NCI-H187 treated with DMSO at 0.1 percent for 48 hours (cell line): Measurements from ENCODE around the gene LORICRIN.
A peak's percentile ranks its signal among the peaks of the same experiment; 100 is the strongest.
"Not testable (repeated sequence)": the region's sequence is repeated elsewhere in the genome, so short reads cannot be mapped to it uniquely, and the experiment has no call there.

Experiments used
- DNase-seq: peaks from one replicate; lab custom pipeline; 2025; lab: John Stamatoyannopoulos, UW

Gene LORICRIN, protein sequence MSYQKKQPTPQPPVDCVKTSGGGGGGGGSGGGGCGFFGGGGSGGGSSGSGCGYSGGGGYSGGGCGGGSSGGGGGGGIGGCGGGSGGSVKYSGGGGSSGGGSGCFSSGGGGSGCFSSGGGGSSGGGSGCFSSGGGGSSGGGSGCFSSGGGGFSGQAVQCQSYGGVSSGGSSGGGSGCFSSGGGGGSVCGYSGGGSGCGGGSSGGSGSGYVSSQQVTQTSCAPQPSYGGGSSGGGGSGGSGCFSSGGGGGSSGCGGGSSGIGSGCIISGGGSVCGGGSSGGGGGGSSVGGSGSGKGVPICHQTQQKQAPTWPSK

DNA sequence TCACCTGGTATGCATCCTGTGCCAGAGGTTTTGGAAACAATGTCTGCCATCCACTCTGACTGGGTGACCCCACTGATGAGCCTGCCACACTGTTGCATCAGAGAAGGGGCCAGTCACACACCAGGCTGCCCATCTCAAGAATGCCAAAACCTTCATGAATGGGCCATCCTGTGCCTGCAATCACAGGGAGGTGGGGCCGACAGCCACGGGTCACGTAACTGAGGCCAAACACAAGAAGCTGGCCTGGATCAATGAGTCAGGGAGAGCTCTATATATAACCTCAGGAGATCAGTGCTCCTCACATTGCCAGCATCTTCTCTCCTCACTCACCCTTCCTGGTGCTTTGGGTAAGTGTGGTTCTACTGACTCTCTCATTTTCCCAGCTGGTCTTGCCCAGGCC, at the start of gene LORICRIN:
Gene LORICRIN (plus strand): TSS at position 301 of the 400 bp plus-strand sequence. CDS start 1,263 bp downstream, outside the sequence.
- no peak for DNase-seq

DNA sequence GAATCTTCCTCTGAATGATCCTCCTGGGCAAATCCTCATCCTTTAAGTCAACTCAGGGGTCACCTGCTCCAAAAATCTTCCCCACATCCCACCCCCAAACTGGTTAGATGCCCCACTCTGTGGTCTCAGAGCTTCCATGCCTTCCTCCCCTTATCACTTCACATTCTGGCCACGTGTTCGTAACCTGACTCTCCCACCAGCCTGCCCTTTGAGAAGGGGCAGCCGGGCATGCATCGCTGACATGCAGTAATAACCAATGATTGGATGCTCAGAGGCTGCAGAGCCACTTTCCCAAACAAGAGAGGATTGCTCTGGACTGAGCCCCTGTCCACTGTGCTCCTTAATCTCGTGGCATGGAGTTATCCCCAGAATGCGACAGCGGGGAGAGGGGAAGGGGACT, 49.3 kb upstream of the LORICRIN start:
- DNase-seq = no peak

DNA sequence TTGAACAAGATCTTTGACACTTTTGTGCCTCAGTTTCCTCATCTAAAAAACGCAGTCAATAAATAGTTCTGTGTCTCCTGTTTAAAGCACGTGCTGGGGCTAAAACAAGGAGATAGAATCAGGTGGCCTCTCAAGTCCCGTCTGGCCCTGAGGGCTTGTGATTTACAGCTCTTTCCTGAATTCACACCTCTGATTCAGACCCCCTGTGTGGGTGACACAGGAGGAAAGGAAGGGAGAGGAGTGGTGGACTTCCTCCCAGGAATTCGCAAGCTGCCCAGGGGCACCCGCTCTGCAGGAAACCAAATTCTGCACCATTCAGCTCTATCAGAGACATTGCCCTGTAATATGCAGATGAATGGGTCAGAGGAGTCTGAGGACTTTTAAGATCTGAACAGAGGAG, 47.3 kb upstream of the LORICRIN start:
- no peak for DNase-seq

DNA sequence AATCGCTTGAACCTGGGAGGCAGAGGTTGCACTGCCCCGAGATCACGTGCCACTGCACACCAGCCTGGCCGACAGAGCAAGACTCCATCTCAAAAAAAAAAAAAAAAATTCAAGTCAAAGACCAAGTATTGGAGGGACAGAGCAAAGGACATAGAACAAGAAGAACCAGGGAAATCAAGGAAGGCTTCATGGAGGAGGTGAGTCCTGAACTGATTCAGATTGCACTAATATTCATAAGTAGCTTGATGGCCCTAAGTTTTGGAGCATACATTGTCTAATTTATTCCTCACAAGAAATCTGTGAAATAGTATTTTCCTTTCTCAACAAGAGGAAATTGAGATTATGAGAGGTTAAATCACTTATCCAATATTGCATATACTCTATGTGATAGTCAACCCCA, 46.0 kb upstream of the LORICRIN start:
- DNase-seq = no peak

DNA sequence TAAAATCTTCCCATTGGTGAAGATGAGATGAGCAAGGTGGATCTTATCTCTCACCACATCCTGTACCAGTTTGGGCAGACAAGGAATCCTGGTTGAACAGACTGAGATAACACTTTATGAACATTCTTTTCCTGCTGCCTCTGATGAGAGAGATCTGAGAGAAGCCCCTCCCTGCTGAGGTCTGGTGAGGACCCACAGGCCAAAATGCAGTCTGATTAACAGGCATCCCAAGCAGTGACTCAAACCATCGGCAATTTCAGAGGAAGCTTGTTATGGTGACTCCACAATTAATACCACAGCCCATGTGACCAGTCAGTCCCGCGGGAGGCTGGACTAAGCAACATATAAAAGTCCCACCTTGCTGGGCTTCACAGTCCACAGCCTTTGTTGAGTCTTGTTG, 42.3 kb upstream of the LORICRIN start, which contains the start of gene PRR9:
Gene PRR9 (plus strand): TSS at position 373 of the 400 bp plus-strand sequence. CDS start 561 bp downstream, outside the sequence.
- DNase-seq = no peak

DNA sequence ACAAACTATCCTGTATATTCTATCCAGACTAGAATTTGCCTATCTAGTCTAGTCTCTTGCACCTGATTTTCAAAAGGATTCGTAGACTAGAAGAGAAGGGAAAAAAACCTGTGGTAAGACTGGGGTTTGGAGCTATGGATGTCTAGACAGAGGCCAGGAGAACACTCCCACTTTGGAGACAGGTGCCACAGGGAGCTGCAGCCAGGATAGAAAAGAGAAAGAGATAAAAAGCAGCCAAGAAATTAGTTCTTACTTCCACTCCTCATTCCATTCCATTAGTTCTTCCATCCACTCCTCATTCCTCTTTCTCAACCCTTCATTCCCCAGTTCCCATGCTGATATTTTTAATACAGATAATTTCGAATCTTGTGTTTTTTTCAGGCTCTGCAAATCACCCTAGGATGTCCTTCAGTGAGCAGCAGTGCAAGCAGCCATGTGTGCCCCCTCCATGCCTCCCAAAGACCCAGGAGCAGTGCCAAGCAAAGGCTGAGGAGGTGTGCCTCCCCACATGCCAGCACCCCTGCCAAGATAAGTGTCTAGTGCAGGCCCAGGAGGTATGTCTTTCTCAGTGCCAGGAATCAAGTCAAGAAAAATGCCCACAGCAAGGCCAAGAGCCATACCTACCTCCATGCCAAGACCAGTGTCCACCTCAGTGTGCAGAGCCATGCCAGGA, 41.6 kb upstream of the LORICRIN start:
- DNase-seq = no peak

DNA sequence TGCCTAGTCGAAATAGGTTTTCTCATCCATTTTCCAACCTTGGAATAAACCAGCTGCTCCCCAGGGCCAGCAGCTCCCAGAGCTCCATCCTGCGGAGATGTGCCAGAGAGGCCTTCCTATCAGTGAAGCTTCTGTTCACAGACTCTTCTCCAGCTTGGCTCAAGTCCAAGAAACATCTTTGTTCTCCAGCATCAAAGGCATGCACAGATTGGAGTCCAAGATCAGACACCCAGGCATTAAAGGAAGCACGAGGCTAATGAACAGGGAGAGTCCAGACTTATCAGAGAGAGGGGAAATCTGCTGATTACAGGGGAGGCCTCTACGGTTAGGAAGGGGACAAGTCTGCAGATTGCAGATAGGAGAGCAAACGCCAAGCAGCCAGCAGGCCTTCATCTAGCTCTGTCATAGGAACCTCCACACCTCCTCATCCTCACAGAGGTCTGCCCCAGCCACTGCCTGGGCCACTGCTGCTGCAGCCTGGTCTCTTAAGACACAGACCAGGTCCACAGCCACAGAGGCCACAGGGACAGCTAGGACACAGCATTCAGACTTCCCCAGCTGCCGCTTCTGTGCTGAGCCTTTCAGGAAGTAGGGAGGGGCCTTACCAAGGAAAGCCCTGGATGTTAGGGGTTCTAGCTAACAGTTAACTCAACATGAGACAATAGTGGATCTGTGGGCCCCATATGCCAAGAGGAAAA, 38.7 kb upstream of the LORICRIN start:
- DNase-seq = no peak

DNA sequence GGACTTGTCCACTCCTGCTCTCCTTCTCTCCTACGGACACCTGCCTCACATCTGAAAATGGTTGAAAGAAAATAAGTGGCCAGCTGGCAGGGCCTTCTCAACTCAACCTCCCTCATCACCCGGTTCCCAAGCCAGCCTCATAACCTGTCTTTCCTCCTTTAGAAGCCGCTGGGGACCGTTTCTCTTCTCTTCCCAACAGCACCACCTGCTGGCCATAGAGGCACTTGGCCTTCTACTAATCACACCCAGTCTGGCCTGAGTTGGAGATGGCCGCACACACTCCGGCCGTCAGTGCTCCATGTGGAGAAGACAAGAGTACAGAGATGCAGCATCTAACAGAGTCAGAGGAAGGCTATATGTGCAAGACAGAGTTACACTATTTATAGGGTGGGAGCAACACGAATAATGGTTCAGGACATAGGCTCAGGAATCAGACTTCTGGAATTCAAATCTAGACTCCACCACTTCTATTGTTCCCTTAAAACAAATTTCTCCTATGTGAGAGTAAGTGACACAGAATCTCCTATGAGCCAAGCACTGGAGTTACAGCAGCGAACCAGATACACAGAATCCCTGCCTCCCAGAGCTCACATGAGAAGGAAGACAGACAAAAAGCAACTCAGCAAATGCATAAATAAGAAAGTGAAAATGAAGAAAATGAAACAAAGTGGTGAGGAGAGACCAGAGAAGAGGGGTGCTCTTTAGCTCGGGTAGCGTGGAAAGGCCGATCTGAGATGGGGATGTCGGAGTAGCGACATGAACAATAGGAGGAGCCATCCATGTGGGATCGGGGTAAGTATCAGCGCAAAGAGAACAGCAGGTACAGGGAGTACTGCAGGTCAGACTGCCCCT, 36.2 kb upstream of the LORICRIN start:
- DNase-seq = peak; percentile 63

DNA sequence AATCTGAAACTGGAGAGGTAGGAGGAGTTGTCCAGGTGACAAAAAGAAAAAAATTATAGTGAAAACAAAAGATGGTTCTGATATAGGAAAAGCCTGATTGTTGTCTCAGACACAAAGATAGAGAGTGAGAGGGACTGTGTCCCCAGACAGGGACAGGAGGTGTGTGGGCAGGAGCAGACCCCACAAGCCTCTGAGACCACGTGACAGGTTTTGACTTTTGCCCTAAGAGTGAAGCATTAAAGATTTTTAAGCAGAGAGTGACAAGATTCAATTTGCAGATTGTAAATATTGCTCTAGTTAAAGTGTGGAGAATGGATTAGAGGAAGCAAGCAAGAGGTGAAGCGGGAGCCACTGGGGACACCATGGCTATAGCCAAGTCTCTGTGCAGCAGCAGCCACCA, 31.7 kb upstream of the LORICRIN start:
- DNase-seq = no peak

DNA sequence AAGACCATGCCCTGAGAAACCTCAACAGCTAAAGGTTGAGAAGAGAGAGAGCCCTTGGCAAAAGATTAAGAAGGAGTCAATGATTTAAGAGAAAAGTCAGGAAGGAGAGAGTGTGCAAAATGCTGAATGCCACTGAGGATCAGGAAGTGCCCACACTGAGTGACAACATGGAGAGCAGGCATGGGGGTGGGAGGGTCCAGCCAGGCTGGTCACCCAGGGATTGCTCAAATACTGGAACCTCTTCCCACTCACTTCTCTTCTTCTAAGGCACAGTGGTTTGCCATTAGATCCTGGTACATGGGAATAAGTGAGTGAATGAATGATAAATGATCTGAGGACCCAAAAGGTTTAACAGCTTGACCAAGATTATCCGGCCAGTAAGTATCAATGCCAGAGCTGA, 31.0 kb upstream of the LORICRIN start:
- DNase-seq = no peak

DNA sequence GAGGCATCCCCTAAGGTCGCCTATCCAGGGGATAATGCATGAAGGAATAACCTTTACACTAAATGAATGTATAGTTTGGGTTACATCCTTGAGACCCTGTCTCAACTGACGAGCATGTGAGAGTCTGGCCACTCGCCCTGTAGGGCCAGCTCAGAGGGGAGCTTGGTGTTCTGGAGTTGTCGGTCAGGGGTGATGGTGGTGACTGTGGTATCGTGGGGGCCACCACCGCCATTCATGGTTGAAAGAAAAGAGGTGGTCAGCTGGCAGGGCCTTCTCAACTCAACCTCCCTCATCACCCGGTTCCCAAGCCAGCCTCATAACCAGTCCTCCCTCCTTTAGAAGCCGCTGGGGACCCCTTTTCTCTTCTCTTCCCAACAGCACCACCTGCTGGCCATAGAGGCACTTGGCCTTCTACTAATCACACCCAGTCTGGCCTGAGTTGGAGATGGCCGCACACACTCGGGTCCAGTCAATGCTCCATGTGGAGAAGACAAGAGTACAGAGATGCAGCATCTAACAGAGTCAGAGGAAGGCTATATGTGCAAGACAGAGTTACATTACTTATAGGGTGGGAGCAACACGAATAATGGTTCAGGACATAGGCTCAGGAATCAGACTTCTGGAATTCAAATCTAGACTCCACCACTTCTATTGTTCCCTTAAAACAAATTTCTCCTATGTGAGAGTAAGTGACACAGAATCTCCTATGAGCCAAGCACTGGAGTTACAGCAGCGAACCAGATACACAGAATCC, 30.2 kb upstream of the LORICRIN start:
- not testable (repeated sequence) for DNase-seq

DNA sequence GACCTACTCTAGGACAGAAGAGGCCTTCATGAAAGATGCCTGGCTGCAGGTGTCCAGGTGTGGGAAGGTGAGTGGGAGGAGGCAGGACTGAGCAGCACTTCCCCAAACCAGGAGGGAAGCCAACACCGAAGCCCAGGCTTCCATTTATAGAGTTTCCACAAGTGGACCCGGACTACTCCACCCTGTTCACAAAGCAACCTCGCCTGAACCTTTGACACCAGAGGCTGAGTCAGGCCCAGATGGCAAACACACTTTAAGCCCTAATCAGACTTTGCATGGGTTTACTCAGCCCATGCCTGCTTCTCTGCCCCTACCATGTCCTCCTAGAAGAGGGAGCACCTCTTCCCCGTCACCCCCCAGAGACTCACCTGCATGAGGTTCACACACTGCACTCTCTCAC, 28.1 kb upstream of the LORICRIN start:
- DNase-seq = no peak

DNA sequence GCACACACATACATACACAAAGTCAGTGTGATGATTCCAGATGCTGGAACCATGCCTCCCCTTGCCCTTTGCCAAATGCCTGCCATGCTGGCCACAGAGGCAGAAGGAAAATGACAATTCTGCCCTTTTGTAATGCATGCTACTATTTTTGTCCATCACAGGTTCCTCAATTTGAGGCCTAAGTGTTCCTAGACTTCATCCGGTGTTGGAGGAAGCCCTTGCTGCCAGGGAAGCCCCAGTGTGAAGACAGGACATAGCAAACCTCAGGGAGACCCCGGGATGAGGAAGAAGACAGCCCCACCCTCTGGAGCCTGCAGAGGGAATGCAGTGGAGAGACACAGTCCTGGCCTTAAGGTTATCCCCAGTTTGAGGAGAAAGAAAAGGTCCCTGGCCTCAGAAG, 27.7 kb upstream of the LORICRIN start:
- DNase-seq = no peak

DNA sequence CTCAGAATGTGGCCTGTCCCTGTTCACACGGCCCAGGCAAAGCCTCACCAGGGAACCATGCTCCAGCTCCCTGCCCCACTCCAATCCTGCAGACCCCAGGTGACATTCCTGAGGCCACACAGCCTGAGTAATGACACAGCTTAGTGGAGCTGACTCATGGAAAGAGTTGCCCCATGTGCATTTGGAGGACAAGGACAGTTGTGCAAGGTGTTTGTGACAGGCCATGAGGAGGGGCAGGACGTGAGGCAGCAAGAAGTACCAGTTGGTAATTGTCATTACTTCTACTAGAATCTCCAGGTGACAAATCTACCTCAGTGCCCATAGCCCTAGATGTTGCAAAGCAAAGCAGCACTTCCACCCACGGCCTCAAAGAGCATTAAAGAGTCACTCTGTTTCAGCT, 26.9 kb upstream of the LORICRIN start:
- no peak for DNase-seq

DNA sequence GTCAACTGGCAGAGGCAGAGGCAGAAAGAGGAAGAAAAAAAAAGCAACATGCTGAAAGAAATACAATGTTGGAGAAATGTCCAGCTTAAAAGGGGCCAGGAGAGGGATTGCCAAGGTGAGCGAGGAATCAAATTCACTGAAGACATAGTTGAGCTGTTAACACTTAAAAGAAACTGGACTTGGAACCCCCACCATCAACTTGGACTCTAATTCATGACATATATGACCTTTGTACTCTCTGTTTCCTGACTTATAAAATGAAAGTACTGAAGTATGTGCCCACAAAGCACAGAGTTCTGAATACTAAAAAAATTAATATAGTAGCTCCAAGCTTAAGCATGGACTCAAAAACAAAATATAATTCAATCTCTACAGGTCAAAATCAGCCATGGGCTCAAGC, 26.0 kb upstream of the LORICRIN start:
- DNase-seq = no peak

DNA sequence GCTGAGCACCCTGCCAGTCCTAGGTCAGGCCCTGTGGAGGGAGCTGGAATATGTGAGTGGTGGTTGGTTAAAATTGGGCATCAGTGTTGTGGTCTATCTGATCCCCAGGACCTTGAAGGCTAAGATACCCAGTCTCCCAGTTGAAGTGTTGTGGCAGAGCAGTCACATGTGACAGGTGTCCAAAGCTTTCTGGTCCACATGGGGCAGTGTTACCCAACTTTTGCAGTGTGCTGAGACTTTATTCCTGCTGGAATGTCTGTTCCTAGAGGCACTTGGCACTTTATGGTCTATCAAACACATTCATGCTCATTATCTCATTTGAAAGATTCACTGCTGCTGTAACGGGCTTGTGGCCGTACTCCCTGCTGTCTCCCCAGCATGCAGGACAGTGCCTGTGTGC, 21.0 kb upstream of the LORICRIN start:
- no peak for DNase-seq

DNA sequence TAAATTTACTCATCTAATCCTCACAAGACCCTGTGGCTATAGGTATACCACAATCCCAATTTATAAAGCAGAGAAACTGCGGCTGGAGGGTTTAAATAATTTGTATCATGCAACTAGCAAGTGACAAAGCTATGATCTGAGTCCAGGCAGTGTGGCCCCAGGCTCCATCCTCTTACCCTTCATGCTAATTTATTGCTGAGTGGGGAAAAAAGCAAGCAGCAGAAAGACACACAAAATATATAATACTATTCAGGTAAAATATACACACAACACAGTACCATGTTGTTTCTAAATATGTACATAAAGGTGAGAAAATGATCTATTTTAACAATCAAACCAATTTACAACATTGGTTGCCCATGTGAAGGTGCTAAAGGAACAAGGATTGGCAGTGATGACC, 17.3 kb upstream of the LORICRIN start:
- DNase-seq = no peak

DNA sequence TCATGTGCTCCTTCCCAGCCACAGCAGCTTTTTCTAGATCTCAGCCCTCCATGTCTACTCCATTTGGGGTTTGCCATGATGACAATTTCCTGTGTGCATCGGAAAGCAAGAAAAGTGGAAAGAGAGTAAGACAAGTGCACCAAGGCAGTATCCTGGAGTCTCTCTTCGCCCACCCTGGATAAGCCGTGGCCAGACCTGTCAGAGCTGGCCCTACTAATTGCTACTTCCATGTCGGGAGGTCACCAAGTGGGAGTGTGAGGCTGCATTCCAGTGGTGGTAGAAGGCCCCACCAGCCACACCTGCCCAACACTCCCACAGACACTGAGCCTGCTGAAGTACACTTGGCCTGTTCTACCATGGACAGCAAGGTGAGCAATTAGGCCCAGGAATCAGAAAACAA, 14.0 kb upstream of the LORICRIN start:
- no peak for DNase-seq

DNA sequence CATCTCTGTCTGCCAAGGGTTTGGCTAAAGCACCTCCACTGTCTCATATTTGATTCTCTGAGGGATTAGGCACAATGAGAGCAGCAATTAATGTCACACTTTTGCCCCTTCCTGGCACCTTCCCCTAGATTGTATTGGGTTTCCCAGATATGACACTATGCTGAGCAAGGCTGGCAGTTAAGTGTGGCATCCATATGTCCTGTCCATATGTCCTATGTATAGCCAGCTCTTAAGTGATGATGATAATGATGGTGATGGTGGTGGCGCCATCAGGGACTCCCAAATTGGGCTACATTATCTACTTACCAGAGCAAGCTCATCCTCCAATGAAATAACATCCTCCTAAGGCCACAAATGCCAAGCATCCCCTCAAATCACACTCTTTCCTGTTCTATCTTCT, 13.5 kb upstream of the LORICRIN start:
- no peak for DNase-seq

DNA sequence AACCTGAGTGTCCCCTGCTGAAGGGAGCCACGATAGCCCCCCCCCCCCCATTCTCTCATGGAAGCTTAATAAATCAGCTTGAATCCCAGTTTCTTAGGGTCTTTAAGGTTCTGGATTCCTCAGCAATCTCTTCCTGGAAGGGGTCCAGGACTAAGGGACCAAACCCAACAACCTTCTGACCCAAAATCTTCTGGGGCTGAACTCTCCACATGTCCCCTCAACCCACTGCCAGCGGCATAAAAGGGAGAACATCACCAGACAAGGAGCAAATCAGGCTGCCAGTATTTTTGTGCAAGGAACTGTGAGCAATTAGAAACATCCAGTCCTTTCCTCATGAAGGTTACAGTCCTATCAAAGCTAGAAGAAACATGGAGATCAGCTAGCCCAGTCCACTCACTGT, 12.7 kb upstream of the LORICRIN start:
- no peak for DNase-seq

DNA sequence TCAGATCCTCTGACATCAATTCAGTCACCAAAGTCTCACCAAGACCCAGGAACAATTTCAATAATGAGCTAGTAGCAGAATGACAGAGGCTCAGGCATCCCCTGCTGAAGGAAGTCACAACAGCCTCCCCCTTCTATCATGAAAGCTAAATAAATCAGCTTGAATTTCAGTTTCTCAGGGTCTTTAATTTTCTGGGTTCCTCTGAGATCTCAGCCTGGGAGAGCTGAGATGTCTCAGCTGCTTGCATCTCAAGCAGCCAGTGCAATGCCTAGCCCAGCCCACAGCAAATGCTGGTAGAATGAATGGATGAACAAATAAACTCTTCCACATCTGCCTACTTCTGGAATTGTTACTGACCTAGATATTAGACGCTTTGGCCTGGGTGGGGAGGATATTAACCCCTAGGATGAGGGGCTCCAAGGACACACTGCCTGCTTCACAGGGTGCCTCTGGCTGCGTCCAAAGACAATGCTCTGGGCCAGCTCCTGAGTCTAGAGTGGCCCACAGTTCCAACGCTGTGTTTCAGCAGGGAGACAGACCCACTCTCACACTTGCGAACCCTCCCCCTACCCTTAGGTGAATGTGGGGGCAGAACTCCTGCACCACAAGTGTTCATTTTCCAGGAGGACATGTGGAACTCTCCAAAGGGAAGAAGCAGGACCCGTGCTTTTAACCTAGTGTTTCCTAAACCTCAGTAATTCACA, 11.2 kb upstream of the LORICRIN start:
- no peak for DNase-seq
